NCI-H526 treated with DMSO at 0.1 percent for 48 hours (cell line): ENCODE data around the gene GPER1.

ENCODE experiments used
- DNase-seq: peaks from one replicate; lab custom pipeline; 2025; lab: John Stamatoyannopoulos, UW

GPER1 gene

DNA sequence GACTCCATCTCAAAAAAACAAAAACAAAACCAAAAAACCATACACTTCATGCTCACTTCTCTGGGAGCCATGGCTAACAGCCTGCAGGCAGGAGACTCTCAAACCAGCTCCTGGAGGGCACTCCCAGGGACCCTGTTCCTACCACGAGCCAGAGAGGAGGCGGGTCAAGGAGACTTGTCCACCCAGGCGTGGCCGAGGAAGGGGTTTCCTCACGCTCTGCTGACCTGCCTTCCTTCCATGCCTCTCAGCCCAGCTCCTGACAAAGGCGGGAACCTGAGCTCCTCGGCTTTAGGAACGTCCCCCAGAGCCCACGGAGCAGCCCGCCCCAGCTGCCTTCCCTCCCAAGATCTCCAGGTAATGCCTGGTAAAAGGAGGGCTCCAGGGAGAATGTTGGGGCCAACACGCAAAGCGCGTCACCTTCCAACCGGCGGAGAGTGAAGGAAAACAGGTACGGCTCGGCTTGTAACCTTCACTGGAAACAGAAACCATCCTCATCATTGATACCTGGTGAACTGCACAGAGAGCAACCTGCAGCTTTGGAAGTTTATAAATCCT lies 34.0 kb upstream of the GPER1 start:
- DNase-seq = no peak

DNA sequence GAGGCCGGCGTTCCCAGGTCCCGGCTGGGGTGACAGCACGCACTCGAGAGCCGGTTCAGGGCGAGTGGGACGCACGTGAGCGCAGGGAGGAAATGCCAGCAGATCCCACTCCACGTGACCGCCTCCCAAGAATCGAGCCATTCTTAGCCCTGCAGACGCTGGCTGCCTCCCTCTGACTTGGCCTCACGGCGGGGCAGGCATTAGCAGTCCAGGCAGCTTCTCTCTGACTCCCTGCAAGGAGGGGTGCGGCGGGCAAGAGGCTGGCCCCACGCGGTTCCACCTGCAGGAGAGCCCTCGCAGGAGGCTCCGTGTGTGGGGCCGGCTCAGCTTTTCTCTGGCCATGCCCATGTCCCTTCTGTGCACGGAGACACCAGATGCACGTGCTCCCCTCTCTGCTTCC lies 33.5 kb upstream of the GPER1 start:
- no peak for DNase-seq

DNA sequence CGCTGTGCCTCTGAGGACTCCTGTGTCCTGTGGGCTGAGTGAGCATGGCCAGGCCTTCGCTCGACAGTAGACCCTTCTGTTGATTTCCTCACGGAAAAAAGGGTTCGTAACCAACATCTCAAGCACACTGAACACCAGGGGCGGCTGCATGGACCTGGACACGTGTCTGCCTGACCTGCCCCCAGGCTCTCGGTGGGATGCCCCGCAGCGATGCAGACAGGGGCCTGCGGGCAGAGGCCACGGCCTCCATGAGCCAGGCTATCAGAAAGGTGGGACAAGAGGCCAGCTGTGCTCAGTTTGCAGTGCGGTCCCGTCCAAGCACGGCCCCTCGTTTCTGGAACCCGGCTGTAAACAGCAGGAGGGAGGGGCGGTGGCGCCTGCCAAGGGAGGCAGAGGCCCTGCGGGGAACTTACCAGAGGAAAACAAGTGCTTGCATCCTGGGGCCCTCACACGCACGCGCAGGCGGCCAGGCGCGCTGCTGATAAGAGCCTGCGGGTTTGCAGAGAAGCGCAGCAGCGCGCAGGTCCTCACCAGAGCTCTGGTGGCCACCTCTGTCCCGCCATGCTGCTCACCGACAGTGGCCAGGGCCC lies 33.0 kb upstream of the GPER1 start:
- no peak for DNase-seq

DNA sequence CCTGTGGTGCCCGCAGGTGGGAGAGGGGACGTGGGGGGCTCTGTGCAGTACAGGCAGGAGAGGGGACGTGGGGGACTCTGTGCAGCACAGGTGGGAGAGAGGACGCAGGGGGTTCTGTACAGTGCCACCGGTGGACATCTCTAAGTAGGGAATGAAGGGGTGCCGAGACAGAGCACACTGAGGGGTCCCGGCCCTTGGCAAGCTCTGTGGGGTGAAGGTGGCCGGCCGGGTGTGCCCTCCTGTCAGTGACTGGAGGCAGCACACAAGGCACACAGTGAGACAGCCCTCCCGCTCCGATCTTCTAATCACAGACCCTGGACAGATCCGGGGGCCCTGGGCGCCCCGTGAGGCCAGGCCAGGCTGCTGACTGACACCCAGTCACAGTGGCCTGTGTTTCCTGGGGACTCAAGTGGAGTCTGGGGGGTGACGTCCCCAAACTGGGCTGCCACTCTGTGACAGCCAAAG lies 32.4 kb upstream of the GPER1 start:
- no peak for DNase-seq

DNA sequence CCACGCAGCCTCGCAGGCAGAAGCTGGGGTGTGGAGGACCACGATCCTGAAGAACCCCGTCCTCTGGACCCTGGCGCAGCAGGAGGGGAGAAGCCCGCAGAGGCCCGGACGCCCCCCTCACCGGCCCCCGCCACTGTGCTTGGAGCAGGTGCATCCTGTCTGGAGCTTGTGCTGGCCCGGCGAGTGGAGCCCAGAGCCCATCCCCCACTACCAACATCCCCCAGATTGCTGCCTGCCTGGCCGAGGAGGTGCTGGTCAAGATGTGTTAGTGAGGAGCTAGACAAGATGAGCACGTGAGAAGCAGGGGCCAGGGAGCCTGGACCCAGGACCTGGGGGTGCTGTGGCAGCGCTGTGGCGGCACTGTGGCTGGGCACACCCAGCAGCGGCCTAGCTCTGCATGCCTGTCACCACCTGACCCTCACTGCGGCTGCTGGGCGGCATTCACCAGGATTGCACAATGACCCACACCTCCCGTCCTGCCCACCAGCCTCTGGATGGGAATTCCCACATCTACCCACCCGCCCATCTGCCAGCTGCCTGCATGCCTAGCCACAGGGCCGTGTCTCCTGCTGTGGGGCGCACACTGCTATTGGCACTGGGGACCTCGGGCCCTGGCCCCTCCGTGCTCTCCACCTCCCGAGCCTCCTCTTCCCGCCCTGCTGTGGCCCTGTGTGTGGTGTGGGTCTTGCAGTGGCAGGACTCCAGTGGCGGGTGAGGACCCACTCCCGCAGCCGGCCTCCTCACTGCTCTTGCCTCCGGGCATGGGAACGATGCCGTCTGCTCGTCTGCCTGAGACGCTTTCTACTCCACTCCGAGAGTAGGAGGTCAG lies 31.7 kb upstream of the GPER1 start:
- DNase-seq = no peak

DNA sequence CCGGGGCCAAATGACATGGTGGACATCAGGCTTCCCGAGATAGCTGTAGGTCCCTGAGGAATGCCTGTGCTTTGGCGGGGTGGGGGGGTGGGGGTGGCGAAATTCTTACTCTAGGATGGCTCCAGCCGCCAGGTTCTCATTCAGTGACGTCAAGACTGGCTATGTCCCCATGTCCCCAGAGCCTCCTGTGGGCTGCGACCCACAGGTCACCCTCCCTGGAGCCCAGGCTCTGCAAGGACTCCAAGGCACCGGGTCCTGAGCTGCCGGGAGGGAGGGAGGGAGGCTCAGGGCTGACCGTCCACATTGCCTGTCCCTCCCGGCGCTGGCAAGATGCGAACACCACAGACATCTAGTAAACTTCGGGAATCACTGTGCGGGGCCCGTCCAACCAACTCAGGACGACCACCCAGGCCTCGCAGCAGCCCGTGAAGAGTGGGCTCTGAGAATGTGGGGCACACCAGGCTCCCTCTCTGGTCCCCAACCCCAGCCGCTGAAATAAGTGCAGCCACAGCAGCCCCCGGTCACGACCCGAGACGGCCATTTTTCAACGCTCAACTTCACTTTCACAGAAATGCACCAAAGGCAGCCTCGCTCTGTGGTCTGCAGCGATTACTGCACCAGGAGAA lies 31.0 kb upstream of the GPER1 start:
- DNase-seq = no peak

DNA sequence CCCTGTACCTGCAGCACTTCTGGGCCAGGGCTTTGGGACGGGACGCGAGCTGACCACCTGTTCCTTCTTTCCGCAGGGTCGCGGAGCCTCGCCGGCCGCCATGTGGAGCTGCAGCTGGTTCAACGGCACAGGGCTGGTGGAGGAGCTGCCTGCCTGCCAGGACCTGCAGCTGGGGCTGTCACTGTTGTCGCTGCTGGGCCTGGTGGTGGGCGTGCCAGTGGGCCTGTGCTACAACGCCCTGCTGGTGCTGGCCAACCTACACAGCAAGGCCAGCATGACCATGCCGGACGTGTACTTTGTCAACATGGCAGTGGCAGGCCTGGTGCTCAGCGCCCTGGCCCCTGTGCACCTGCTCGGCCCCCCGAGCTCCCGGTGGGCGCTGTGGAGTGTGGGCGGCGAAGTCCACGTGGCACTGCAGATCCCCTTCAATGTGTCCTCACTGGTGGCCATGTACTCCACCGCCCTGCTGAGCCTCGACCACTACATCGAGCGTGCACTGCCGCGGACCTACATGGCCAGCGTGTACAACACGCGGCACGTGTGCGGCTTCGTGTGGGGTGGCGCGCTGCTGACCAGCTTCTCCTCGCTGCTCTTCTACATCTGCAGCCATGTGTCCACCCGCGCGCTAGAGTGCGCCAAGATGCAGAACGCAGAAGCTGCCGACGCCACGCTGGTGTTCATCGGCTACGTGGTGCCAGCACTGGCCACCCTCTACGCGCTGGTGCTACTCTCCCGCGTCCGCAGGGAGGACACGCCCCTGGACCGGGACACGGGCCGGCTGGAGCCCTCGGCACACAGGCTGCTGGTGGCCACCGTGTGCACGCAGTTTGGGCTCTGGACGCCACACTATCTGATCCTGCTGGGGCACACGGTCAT lies 30.3 kb upstream of the GPER1 start:
- no peak for DNase-seq

DNA sequence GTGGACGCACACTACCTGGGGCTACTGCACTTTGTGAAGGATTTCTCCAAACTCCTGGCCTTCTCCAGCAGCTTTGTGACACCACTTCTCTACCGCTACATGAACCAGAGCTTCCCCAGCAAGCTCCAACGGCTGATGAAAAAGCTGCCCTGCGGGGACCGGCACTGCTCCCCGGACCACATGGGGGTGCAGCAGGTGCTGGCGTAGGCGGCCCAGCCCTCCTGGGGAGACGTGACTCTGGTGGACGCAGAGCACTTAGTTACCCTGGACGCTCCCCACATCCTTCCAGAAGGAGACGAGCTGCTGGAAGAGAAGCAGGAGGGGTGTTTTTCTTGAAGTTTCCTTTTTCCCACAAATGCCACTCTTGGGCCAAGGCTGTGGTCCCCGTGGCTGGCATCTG lies 29.6 kb upstream of the GPER1 start:
- DNase-seq = no peak

DNA sequence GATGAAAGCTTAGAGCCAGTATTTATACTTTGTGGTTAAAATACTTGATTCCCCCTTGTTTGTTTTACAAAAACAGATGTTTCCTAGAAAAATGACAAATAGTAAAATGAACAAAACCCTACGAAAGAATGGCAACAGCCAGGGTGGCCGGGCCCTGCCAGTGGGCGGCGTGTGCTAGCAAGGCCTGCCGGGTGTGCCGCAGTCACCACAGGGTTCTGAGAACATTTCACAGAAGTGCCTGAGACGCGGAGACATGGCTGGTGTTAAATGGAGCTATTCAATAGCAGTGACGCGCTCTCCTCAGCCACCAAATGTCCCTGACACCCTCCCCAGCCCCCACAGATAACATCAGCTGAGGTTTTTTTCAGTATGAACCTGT lies 29.1 kb upstream of the GPER1 start:
- no peak for DNase-seq

DNA sequence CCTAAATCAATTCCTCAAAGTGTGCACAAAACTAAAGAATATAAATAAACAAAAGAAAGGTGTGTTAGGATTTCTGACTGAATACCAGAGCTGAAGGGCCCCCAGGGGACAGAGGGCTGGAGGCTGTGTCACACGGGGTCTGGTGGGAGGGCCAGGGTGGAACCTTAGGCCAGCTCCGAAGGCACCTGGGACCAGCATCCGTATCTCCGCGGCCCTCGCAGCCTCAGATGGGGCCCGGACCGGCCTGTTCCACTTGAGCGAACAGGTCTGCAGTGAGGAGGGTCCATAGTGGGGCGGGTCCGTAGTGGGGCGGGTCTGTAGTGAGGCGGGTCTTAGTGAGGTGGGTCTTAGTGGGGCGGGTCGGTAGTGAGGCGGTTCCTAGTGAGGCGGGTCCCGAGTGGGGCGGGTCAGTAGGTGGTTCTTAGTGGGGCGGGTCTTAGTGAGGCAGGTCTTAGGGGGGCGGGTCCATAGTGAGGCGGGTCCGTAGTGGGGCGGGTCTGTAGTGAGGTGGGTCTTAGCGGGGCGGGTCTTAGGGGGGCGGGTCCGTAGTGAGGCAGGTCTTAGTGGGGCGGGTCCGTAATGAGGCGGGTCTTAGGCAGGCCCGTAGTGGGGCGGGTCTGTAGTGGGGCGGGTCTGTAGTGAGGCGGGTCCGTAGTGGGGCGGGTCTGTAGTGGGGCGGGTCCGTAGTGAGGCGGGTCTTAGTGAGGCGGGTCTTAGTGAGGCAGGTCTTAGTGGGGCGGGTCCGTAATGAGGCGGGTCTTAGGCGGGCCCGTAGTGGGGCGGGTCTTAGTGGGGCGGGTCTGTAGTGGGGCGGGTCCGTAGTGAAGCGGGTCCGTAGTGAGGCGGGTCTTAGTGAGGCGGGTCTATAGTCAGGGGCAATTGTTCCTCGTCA lies 28.5 kb upstream of the GPER1 start:
- no peak for DNase-seq

DNA sequence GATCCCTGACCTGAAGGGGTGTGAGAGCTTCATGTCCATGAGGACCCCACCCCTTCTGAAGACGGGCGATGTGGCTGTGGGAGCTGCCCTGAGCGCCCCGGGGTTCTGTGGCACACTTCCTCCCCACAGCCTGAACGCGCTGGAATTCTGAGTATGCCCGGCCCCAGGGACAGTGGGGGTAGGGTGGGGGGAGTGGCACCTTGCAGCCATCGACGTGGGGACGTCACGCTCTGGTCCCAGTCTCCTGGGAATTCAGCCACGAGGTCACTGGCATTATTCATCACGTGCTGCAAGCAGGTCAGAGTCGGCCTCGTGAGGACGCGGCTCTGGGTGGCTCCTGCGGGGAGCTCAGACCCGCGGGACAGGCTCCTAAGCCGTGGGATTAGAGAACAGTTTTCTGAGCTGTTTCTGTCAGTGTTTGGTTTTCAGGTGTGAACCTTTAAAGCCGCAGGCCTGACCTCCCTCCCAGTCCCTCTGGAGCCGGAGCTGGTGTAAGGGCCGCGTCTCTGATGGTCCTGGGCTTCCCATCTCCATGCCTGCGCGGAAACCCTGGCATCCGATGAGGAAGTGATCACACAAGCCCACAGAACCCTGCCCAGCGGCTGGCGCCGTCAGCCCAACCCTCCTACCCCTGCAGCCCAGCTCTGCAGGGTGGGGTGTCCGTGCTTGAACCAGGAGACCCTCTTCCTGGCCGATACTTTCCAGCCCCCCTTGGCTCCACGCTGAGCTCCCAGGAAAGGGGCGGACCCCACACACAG lies 27.4 kb upstream of the GPER1 start:
- no peak for DNase-seq

DNA sequence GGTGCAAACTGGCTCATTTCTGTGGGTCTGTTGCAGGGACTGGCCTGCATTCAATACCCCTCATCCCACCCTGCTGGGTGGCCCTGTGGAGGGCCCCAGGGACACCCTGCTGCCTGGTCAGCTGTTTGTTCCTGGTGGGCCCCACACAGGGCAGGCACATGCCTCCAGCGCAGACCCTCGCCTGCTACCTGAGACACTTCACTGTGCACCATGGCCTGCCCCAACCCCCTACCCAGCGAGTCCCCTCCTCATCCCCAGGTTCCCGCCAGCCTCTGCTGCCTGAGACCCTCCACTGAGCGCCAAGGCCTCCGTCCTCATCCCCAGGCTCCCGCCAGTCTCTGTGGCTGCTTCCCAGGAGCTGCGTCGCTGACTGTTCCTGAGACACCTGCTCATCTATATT lies 26.7 kb upstream of the GPER1 start:
- no peak for DNase-seq

DNA sequence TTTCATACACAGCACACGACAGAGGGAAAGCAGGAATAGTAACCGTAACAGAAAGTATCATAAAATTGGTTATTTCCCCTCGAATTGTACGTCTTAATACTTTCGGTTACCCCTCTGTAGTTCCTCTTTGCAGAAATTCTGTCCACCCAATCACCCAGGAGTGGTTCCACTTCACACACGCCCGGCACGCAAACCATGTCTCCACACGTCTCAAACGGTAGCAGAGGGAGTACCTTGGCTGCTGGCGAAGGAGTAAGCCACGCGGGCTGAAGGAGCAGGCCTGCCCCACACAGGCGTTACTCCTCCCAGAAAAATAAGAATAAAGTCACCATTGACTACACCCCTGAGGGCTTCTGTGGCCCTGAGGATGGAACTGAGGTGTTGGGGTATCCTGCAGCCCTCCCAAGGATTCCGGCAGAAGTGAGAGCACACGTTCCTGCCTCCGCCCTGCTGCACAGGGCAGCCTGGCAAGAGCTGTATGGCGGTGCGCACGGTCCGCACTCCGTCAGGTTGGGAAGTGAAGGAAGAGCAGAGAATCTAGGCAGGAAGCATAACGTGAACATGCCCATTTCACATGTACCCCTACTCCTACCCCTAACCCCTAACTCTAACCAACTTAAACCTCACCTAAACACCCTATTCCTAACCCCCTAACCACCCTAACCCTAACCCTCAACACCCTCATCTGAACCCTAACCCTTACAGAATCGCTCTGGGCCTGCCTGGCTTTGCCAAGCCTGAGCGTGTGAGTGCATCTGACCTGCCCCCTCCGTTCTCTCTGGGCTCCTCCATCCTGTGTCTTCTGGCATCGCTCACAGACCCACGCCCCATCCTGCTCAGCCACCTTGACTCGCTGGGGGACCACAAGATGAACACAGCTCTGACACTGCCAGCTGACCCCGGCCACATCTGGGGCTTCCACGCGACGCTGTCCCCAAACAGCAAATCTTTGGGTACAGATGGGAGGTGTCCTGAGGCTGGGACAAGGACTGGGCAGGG lies 25.3 kb upstream of the GPER1 start:
- DNase-seq = no peak

DNA sequence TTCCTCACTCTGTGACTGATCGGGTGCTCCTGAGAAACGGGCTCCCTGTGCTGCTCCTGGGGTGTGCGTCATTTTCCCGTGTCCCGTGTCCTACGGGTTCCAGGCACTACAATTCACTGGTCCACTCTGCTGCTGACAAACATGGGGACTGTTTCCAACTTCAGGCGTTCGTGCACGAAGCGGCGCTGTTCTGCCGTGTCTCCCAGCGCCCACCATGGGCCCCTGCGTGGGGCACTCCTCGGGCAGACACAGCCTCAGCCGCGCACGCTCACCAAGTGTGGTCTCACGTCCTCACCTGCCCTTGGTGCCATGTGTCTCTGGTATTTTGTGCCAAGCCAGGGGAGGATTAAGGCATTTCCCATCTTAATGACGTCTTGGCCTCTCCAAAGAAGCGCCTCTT lies 24.6 kb upstream of the GPER1 start:
- no peak for DNase-seq

DNA sequence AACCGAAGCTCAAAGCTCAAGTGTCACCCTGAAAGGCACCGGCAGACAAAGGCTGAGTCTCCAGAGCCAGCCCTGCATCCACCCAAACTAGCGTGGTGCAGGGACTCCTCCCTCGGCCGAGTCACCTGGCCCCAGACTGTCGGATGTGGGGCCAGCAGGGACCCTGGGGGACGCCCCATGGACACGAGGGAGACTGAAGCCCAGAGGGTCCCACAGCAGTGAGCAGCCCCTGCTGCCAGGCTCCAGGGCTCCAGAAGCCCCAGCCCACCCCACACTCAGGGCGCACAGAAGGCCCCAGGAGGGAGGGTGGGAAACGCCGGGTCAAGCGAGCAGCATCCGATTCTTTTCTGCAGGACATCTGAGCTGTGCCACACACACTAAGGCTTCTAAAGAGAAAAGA lies 23.3 kb upstream of the GPER1 start:
- no peak for DNase-seq

DNA sequence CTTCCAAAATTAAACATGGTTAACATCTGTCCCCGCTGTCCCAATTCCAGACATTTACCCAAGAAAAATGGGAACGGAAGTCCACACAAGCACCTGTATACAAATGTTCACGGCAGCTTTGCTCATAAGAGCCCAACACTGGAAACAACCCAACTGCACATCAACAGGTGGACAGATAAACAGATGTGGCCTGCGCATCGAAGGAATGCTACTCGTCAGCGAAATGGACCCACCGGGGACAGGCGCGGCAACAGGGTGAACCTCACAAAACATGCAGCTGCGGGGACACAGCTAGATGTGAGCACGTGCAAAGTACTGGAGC lies 22.7 kb upstream of the GPER1 start:
- no peak for DNase-seq

DNA sequence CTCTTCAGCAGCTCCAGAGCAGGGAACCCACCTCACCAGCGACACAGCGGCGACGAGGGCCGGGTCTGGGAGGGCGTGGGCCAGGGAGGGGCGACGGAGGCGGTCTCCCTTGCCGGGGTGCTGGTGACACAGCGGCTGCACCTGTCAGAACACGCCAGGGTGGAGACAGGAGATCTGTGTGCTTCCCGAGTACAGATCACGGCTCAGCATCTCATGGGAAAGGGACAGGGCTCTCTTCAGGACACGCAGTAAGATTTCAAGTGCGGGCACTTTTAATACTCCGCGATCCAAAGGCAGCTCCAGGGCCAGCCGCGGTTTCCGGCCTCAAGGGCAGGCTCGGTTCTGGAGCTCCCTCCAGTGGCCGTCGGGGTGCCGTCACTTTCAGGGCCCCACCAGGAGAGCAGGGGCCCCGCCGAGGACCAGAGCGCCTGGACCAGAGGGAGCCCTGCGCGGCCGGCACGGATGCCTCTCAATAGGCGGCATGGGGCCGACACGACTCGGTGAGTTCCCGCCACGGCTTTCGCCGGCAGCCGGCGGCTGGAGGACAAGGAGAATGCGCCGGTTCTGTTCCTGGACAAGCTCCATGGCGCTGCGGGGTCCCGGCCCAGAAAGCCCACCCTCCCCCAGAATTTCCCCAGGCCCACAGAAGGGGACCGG lies 22.2 kb upstream of the GPER1 start:
- no peak for DNase-seq

DNA sequence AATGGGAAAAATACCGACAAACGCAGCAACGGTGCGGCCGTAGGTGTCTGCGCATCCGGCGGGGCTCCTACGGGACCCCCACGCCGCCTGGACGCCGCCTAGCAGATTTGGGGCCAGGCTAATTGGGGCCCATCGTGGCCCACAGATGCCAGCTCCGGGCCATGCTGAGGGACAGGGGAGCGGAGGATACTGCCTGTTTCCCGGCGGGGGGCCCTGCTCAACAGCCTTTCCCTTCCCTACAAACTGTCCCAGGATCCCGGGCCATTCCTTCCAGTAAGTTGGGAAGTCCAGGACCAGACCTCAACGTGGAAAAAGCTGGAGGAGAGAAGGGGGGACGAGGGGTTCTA lies 21.7 kb upstream of the GPER1 start:
- no peak for DNase-seq

DNA sequence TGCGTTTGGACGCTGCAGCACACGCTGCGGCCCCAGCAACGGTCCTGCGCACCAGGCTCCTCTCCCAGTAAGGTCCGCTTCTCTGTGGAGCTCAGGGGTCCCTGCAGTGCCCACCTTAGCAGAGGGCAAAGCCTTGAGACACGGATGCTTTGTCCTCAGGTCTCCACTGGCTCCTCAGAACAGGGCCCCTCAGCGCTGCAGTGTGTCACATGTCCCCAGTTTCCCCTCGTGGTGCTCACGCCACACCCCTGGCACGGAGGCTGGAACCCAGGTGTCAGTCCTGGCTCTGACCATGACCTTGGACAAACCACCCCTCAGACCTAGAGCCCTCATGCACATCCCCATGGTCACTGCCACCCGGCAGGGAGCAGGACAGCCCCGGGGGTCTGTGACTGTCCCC lies 19.9 kb upstream of the GPER1 start:
- no peak for DNase-seq
